SK-N-SH treated with all-trans-retinoic acid at 6 μM for 48 hours (cell line): ENCODE results near the gene LRRC25.

Source experiments
- ARNTL ChIP-seq: fragments of 450-650 bp; formaldehyde crosslinking; IDR thresholded peaks from 2 replicates; pipeline ENCODE4 v1.5.0; 2020; ENCODE audit warnings: low read depth, mild to moderate bottlenecking, moderate library complexity, borderline replicate concordance
- BACH2 ChIP-seq: fragments of 250-450 bp; sonication (Bioruptor Pico); IDR thresholded peaks from 2 replicates; pipeline ENCODE4 v1.9.0; 2021; ENCODE audit warnings: mild to moderate bottlenecking, borderline replicate concordance
- ESRRG ChIP-seq: fragments of 250-450 bp; sonication (Bioruptor Pico); IDR thresholded peaks from 2 replicates; pipeline ENCODE4 v1.6.1; 2021; ENCODE audit warnings: mild to moderate bottlenecking
- SNAI2 ChIP-seq: fragments of 250-450 bp; sonication (Bioruptor Pico); IDR thresholded peaks from 2 replicates; pipeline ENCODE4 v1.5.0; 2020; ENCODE audit warnings: mild to moderate bottlenecking, moderate library complexity
- TOX ChIP-seq: fragments of 250-450 bp; sonication (Bioruptor Pico); IDR thresholded peaks from 2 replicates; pipeline ENCODE4 v1.8.0; 2021; ENCODE audit warnings: mild to moderate bottlenecking, moderate library complexity, borderline replicate concordance
- ZFP3 ChIP-seq: fragments of 250-450 bp; sonication (Bioruptor Pico); IDR thresholded peaks from 2 replicates; pipeline ENCODE4 v1.5.0; 2020; ENCODE audit warnings: mild to moderate bottlenecking, moderate library complexity
- ZFP30 ChIP-seq: fragments of 450-650 bp; formaldehyde crosslinking; IDR thresholded peaks from 2 replicates; pipeline ENCODE4 v1.5.0; 2022; ENCODE audit warnings: mild to moderate bottlenecking, moderate library complexity
- ZNF8 ChIP-seq: fragments of 450-650 bp; formaldehyde crosslinking; IDR thresholded peaks from 2 replicates; pipeline ENCODE4 v1.5.0; 2020; ENCODE audit warnings: mild to moderate bottlenecking, moderate library complexity
- TF ChIP-seq, protein P1 (sequence below): fragments of 250-450 bp; sonication (Bioruptor Pico); IDR thresholded peaks from 2 replicates; pipeline ENCODE4 v1.8.0; 2021; ENCODE audit warnings: low read depth, mild to moderate bottlenecking, moderate library complexity, borderline replicate concordance
- TF ChIP-seq, protein P2 (sequence below): fragments of 250-450 bp; sonication (Bioruptor Pico); IDR thresholded peaks from 2 replicates; pipeline ENCODE4 v1.8.0; 2020; ENCODE audit warnings: mild to moderate bottlenecking, moderate library complexity, borderline replicate concordance
- TF ChIP-seq, protein P3 (sequence below): fragments of 250-450 bp; sonication (Bioruptor Pico); IDR thresholded peaks from 2 replicates; pipeline ENCODE4 v1.5.1; 2020; ENCODE audit warnings: low read depth, mild to moderate bottlenecking, moderate library complexity
- TF ChIP-seq, protein P4 (sequence below): fragments of 250-450 bp; sonication (Bioruptor Pico); IDR thresholded peaks from 2 replicates; pipeline ENCODE4 v1.5.1; 2021; ENCODE audit warnings: mild to moderate bottlenecking, moderate library complexity

DNA sequence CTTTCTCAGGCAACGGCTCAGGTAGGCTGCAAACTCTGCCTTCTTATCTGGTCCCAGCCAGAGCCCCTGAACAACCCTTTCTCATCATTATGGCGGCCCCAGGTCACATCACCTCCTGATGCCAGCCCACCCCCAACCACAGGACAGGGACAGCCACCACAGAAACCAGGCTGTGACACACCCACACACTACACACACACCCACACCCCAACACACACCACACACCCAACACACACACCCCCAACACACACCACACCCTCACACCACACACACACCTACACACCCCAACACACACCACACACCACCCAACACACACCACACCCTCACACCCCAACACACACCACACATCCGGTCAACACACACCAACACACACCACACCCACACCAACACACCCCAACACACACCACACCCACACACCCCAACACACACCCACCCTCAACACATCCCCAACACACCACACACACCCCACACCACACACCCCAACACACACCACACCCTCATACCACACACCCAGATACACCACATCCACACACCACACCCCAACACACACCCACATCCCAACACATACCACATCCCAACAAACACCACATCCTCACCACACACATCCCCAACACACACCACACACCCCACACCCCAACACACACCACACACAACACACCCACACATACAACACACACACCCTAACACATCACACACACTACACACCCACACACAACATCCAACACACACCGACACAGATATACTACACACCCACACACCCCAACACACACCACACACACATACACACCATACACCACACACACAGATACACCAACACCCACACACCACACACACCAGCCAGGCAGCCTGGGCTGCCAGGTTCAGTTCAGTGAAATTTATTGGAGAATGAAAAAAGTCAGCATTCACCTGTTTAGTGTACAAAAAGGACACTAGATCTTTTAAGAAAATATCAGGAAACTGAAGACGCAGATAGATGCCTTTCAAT lies 44.7 kb upstream of the LRRC25 start:
- TF ChIP-seq, protein P1, sequence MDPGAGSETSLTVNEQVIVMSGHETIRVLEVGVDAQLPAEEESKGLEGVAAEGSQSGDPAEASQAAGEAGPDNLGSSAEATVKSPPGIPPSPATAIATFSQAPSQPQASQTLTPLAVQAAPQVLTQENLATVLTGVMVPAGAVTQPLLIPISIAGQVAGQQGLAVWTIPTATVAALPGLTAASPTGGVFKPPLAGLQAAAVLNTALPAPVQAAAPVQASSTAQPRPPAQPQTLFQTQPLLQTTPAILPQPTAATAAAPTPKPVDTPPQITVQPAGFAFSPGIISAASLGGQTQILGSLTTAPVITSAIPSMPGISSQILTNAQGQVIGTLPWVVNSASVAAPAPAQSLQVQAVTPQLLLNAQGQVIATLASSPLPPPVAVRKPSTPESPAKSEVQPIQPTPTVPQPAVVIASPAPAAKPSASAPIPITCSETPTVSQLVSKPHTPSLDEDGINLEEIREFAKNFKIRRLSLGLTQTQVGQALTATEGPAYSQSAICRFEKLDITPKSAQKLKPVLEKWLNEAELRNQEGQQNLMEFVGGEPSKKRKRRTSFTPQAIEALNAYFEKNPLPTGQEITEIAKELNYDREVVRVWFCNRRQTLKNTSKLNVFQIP (CRISPR knock-in tag), result no peak
- TF ChIP-seq ARNTL (CRISPR knock-in tag), result no peak
- TF ChIP-seq ZNF8, result no peak
- no peak for TF ChIP-seq SNAI2
- TF ChIP-seq, protein P2, sequence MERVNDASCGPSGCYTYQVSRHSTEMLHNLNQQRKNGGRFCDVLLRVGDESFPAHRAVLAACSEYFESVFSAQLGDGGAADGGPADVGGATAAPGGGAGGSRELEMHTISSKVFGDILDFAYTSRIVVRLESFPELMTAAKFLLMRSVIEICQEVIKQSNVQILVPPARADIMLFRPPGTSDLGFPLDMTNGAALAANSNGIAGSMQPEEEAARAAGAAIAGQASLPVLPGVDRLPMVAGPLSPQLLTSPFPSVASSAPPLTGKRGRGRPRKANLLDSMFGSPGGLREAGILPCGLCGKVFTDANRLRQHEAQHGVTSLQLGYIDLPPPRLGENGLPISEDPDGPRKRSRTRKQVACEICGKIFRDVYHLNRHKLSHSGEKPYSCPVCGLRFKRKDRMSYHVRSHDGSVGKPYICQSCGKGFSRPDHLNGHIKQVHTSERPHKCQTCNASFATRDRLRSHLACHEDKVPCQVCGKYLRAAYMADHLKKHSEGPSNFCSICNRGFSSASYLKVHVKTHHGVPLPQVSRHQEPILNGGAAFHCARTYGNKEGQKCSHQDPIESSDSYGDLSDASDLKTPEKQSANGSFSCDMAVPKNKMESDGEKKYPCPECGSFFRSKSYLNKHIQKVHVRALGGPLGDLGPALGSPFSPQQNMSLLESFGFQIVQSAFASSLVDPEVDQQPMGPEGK (CRISPR knock-in tag), result no peak
- no peak for TF ChIP-seq ESRRG (CRISPR knock-in tag)
- no peak for TF ChIP-seq TOX (CRISPR knock-in tag)
- no peak for TF ChIP-seq ZFP3 (CRISPR knock-in tag)
- TF ChIP-seq, protein P3, sequence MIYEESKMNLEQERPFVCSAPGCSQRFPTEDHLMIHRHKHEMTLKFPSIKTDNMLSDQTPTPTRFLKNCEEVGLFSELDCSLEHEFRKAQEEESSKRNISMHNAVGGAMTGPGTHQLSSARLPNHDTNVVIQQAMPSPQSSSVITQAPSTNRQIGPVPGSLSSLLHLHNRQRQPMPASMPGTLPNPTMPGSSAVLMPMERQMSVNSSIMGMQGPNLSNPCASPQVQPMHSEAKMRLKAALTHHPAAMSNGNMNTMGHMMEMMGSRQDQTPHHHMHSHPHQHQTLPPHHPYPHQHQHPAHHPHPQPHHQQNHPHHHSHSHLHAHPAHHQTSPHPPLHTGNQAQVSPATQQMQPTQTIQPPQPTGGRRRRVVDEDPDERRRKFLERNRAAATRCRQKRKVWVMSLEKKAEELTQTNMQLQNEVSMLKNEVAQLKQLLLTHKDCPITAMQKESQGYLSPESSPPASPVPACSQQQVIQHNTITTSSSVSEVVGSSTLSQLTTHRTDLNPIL (CRISPR knock-in tag), result no peak
- TF ChIP-seq, protein P4, sequence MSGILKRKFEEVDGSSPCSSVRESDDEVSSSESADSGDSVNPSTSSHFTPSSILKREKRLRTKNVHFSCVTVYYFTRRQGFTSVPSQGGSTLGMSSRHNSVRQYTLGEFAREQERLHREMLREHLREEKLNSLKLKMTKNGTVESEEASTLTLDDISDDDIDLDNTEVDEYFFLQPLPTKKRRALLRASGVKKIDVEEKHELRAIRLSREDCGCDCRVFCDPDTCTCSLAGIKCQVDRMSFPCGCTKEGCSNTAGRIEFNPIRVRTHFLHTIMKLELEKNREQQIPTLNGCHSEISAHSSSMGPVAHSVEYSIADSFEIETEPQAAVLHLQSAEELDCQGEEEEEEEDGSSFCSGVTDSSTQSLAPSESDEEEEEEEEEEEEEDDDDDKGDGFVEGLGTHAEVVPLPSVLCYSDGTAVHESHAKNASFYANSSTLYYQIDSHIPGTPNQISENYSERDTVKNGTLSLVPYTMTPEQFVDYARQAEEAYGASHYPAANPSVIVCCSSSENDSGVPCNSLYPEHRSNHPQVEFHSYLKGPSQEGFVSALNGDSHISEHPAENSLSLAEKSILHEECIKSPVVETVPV (CRISPR knock-in tag), result no peak
- no peak for TF ChIP-seq BACH2 (CRISPR knock-in tag)
- no peak for TF ChIP-seq ZFP30 (CRISPR knock-in tag)
